GM21717 (cell line): ENCODE results near the gene SWAP70.
"Not testable (repeated sequence)": the region's sequence is repeated elsewhere in the genome, so short reads cannot be mapped to it uniquely, and the experiment has no call there.

ENCODE experiments used
- ATAC-seq: cut with Tn5 transposase; IDR thresholded peaks from one replicate; pipeline ENCODE4 v1.9.1; 2021; ENCODE audit warnings: mild to moderate bottlenecking, moderate library complexity; ENCODE audit not compliant: unreplicated experiment

The SWAP70 gene

GRCh38 chr11:9689721-9690120 lies 25.8 kb downstream of the SWAP70 start:
- no peak for ATAC-seq

- no peak for ATAC-seq
Observed at GRCh38 chr11:9691865-9692264, 28.0 kb downstream of the SWAP70 start.

- ATAC-seq, result no peak
Observed at GRCh38 chr11:9692691-9693090, 28.8 kb downstream of the SWAP70 start.

GRCh38 chr11:9693801-9694553 lies 30.1 kb downstream of the SWAP70 start:
- ATAC-seq, result no peak

GRCh38 chr11:9695228-9695627 lies 31.4 kb downstream of the SWAP70 start:
- not testable (repeated sequence) for ATAC-seq

GRCh38 chr11:9697766-9698165 lies 33.9 kb downstream of the SWAP70 start:
- ATAC-seq, result no peak

GRCh38 chr11:9700105-9700801 lies 36.4 kb downstream of the SWAP70 start:
- ATAC-seq, result no peak

GRCh38 chr11:9701799-9702198 lies 37.9 kb downstream of the SWAP70 start:
- no peak for ATAC-seq

- ATAC-seq, result no peak
Observed at GRCh38 chr11:9703280-9703679, 39.4 kb downstream of the SWAP70 start.

- ATAC-seq, result no peak
Observed at GRCh38 chr11:9704037-9704436, 40.2 kb downstream of the SWAP70 start.

GRCh38 chr11:9704620-9705019 lies 40.7 kb downstream of the SWAP70 start:
- no peak for ATAC-seq

- ATAC-seq, result not testable (repeated sequence)
Observed at GRCh38 chr11:9705361-9705760, 41.5 kb downstream of the SWAP70 start.

- ATAC-seq, result no peak
Observed at GRCh38 chr11:9708544-9708943, 44.7 kb downstream of the SWAP70 start.

GRCh38 chr11:9710223-9710622 lies 46.3 kb downstream of the SWAP70 start:
- ATAC-seq, result no peak

GRCh38 chr11:9710852-9711251 lies 47.0 kb downstream of the SWAP70 start:
- no peak for ATAC-seq

- no peak for ATAC-seq
Observed at GRCh38 chr11:9711454-9712307, 47.8 kb downstream of the SWAP70 start.

- no peak for ATAC-seq
Observed at GRCh38 chr11:9714272-9714940, 50.5 kb downstream of the SWAP70 start.

GRCh38 chr11:9716275-9717039 lies 52.6 kb downstream of the SWAP70 start:
- peak; percentile 73 for ATAC-seq

GRCh38 chr11:9717040-9717357 lies 53.1 kb downstream of the SWAP70 start:
- ATAC-seq, result no peak

- no peak for ATAC-seq
Observed at GRCh38 chr11:9717719-9718118, 53.8 kb downstream of the SWAP70 start.
